Middle frontal gyrus (tissue), 1 donor: ENCODE data around the gene HECW1.
"Not testable (repeated sequence)": the region's sequence is repeated elsewhere in the genome, so short reads cannot be mapped to it uniquely, and the experiment has no call there.

Source experiments
- DNase-seq: peaks from one replicate; pipeline ENCODE4 v3.0.0-alpha.2; 2015; ENCODE audit warnings: low spot score; ENCODE audit errors: extremely low spot score

The HECW1 gene

DNA sequence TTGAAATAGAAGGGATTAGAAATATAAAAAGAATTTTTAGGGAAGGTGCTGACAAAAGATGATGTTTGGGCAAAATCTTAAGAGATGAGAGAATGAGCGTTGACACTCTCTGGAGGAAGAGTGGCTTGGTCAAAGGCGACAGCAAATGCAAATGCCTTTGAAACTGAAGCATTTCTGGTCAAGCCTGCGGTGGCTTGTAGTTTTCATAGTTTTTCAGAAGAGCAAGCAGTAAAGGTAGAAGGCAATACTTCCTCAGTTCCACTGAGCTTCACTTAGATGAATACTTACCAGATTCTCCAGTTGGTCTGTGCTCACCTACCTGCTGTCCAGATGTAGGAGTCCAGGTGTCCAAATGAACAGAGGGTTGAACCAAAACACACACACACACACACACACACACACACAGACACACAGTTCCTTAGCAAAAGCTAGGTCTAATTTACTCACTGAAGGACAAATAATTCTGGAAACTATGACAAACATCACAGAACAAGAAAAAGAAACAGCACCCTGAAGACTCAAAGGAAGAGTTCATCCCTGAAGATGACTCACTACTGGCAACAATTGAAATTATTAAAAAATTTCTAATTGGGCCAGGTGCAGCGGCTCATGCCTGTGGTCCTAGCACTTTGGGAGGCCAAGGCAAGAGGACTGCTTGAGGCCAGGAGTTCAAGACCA is 458.4 kb downstream of the HECW1 start:
- DNase-seq, result no peak

- no peak for DNase-seq
Measured at GRCh38 chr7:43572516-43573049, 460.1 kb downstream of the HECW1 start.

DNA sequence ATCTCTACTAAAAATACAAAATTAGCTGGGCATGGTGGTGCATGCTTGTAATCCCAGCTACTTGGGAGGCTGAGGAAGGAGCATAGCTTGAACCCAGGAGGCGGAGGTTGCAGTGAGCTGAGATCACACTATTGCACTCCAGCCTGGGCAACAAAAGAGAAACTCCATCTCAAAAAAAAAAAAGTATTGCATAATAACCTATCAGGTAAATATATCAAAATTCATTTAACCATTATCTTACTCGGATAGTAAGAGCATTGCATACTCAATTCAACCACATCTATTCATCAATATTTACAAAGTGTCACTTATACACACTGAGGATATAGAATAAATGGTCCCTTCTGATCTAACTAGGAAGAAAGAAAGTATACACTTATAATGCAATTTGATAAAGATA is 461.4 kb downstream of the HECW1 start:
- DNase-seq, result not testable (repeated sequence)

DNA sequence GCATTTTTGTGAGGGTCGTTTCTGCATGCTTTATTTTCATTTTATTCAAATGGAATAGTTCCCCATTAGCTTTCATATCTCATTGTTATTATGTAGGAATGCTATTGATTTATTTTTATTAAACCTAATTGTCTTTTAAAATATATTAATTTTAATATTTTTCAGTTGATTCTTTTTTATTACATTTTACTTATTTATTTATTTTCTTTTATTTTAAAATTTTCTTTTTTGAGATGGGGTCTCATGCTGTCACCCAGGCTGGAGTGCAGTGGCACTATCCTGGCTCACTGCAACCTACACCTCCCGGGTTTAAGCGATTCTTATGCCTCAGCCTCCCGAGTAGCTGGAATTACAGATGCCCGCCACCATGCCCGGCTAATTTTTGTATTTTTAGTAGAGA is 463.1 kb downstream of the HECW1 start:
- DNase-seq, result no peak

GRCh38 chr7:43576241-43576640 is 463.8 kb downstream of the HECW1 start:
- no peak for DNase-seq

GRCh38 chr7:43577485-43577951 is 465.1 kb downstream of the HECW1 start:
- no peak for DNase-seq

GRCh38 chr7:43582503-43583423 is 470.3 kb downstream of the HECW1 start, which contains the start of gene STK17A:
TSS of gene STK17A (plus strand) at chr7:43583108. CDS start at chr7:43583244, 136 bp downstream.
- DNase-seq, result peak; percentile 88

GRCh38 chr7:43583424-43584194 is 471.2 kb downstream of the HECW1 start:
- DNase-seq, result no peak

DNA sequence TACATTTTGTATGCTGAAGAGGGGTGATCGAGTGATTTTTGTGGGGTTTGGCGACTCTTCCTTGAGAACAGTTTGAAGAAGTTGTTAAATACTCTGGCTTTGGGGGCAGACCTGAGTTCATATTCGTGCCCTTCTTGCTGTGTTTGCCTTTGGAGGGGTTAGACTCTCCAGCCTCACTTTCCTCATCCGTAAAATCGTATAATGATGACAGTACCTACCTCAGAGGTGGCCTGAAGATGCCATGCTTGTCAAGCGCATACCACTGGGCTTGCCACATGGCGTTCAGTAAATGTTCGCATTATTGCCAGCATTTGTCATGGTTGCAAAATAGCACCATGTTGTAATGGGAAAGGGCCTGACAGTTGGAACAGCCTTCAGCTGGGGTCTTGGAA is 471.7 kb downstream of the HECW1 start:
- DNase-seq, result no peak

GRCh38 chr7:43584733-43585132 is 472.3 kb downstream of the HECW1 start:
- DNase-seq, result not testable (repeated sequence)

- no peak for DNase-seq
Measured at GRCh38 chr7:43585562-43585961, 473.1 kb downstream of the HECW1 start.

GRCh38 chr7:43586251-43586900 is 473.9 kb downstream of the HECW1 start:
- no peak for DNase-seq

DNA sequence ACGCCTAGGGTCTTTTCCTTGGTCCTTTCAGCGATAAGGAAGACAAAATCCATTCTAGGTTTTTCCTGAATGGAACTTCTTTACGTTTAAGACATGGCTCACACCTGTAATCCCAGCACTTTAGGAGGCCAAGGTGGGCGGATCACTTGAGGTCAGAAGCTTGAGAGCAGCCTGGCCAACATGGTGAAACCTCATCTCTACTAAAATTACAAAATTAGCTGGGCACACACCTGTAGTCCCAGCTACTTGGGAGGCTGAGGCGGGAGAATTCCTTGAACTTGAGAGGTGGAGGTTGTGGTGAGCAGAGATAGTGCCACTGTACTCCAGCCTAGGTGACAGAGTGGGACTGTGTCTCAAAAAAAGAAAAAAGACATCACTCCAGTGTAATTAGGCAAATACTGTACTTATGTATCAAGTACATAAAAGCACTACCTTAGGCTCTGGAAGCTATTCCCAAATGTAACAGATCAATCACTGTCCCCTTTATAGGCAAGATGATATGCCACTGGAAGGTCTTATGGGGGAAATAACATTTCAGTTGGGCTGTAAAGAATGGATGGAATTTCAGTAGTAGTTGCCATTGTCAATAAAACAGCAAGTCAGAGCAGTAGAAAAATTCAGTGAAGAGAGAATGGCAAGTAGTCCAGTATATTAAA is 476.2 kb downstream of the HECW1 start:
- DNase-seq, result no peak

DNA sequence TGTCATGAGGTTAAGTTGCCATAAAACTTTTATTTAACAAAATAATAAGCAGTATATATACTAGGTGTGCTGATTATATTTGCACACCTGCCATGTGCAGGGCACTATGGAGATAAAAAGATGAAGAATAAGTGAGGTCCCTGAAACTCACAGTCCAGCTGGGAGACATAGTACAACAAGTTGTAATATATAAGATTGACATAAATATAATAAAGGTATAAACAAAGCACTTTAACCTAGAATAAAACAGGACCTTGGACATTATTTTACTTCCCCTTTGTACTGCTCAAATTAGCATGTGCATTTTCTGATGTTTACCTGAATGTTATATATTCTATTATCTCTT is 476.7 kb downstream of the HECW1 start:
- no peak for DNase-seq

- DNase-seq, result no peak
Measured at GRCh38 chr7:43589728-43590127, 477.3 kb downstream of the HECW1 start.

GRCh38 chr7:43590862-43591557 is 478.6 kb downstream of the HECW1 start:
- DNase-seq, result no peak

GRCh38 chr7:43591558-43592180 is 479.2 kb downstream of the HECW1 start:
- no peak for DNase-seq

DNA sequence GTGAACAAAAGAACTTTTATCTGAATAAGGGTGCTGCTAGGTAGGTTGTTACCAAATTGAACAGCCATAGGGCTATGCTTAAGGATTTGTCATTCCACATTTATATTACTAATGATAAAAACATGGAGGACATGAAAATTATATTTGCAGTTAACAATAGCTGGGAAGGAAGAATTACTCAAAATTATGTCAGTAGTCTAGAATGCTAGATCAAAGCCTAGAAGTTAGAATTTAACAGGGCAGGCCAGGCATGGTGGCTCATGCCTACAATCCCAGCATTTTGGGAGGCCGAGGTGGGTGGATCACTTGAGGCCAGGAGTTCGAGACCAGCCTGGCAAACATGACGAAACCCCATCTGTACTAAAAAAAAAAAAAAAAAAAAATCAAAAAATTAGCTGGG is 479.9 kb downstream of the HECW1 start:
- DNase-seq, result no peak

DNA sequence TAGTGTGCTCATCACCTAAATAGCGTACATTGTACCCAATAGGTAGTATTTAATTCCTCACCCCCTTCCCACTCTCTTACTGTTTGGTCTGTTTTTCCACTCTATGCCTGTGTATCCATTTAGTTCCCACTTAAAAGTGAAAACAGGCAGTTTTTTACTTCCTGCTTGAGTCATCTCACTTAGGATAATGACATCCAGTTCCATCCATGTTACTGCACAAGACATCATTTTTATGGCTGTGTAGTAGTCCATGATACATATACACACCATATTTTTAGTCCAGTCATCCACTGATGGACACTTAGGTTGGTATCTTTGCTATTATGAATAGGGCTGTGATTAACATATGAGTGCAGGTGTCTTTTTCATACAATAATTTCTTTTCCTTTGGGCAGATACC is 480.6 kb downstream of the HECW1 start:
- no peak for DNase-seq
